ENCODE results near the gene TTLL12.

The TTLL12 gene

DNA sequence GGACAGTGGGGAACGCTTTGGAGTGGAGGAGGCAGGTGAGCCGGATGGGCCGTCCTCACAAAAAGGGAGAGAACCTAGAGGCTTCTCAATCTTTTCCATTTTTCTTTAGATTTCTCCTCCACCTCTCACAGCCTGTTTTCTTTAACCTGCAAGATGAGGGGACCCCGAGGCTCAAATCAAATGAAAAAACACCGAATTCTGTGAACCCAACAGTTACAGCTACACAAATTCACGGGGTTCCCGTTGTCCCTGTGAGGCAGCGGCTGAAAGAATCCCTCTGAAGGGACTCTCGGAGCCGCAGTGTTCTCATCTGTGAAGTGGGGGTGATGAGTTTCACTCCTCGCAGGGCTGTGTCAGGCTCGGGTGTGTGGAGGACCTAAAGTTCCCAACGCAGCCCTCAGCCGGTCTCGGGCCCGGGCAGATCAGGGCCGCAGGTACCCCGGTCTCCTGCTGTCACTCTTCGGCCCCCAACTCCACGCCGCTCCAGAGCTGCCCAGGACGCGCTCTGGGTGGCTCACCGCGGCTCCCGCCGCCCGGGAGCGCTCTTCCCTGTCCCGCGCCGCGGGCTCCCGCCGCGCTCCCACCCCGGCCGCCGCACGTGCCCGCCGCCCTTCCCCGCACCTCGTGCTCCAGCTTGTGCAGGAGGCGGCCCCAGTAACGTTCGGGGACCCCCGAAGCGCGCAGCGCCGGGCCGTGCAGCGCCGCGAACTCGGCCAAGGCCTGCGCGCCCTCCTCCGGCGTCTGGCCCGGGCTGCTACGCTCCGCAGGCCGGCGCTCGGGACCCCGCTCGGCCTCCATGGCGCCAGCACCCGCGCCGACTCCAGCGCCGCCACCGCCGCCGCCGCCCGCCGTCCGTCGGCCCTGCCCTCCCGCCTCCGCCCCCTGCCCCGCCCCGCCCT lies at the start of gene TTLL12:
Gene TTLL12 (minus strand): TSS at position 863 of the 899 bp plus-strand sequence. CDS start 65 bp downstream, at position 798.
- no peak for TF ChIP-seq GATA3 (IDR thresholded peaks at IDR 0.05; ENCODE audit: low read depth, low read length)
- no peak for TF ChIP-seq GATA2 (IDR thresholded peaks at IDR 0.05; ENCODE audit: low read depth, low read length)

- TF ChIP-seq GATA3 (IDR thresholded peaks at IDR 0.05; ENCODE audit: low read depth, low read length) (no peak), GATA2 (IDR thresholded peaks at IDR 0.05; ENCODE audit: low read depth, low read length) (no peak)
These were observed 48.8 kb upstream of the TTLL12 start for GRCh38 chr22:43235445-43236409.

- TF ChIP-seq GATA3 (IDR thresholded peaks at IDR 0.05; ENCODE audit: low read depth, low read length) (no peak), GATA2 (IDR thresholded peaks at IDR 0.05; ENCODE audit: low read depth, low read length) (no peak)
These were observed 47.5 kb upstream of the TTLL12 start for GRCh38 chr22:43234264-43234988.

GRCh38 chr22:43233529-43233928 lies 46.6 kb upstream of the TTLL12 start:
- TF ChIP-seq GATA2 (IDR thresholded peaks at IDR 0.05; ENCODE audit: low read depth, low read length), result no peak
- no peak for TF ChIP-seq GATA3 (IDR thresholded peaks at IDR 0.05; ENCODE audit: low read depth, low read length)

- TF ChIP-seq GATA2 (IDR thresholded peaks at IDR 0.05; ENCODE audit: low read depth, low read length) (no peak), GATA3 (IDR thresholded peaks at IDR 0.05; ENCODE audit: low read depth, low read length) (no peak)
These were observed 45.5 kb upstream of the TTLL12 start for GRCh38 chr22:43232445-43232844.

- TF ChIP-seq GATA3 (IDR thresholded peaks at IDR 0.05; ENCODE audit: low read depth, low read length) (no peak), GATA2 (IDR thresholded peaks at IDR 0.05; ENCODE audit: low read depth, low read length) (no peak)
These were observed 44.7 kb upstream of the TTLL12 start for GRCh38 chr22:43231724-43232034.

GRCh38 chr22:43230971-43231723 lies 44.2 kb upstream of the TTLL12 start:
- TF ChIP-seq GATA2 (IDR thresholded peaks at IDR 0.05; ENCODE audit: low read depth, low read length) (no peak), GATA3 (IDR thresholded peaks at IDR 0.05; ENCODE audit: low read depth, low read length) (no peak)

GRCh38 chr22:43230571-43230970 lies 43.6 kb upstream of the TTLL12 start:
- TF ChIP-seq GATA2 (IDR thresholded peaks at IDR 0.05; ENCODE audit: low read depth, low read length) (no peak), GATA3 (IDR thresholded peaks at IDR 0.05; ENCODE audit: low read depth, low read length) (no peak)

- TF ChIP-seq GATA3 (IDR thresholded peaks at IDR 0.05; ENCODE audit: low read depth, low read length) (no peak), GATA2 (IDR thresholded peaks at IDR 0.05; ENCODE audit: low read depth, low read length) (no peak)
These were observed 41.9 kb upstream of the TTLL12 start for GRCh38 chr22:43228863-43229262.

DNA sequence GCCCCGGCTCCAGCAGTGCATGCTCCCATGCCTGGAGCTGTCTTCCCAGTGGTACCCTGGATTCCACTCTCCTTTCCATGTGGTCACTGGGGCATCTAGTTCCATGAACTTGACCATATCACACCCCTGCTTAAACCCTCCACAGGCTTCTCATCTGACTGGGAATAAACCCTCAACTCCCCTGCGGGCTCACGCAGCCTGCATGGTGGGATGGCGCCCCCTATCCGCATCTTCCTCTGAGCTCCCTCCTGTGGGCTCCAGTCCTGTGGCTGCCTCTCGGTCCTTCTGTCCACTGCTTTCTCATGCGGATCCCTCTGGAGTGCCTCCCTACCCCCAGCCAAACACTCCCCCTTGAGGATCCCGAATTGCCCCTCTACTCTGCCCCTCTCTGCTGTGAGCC lies 41.4 kb upstream of the TTLL12 start:
- TF ChIP-seq GATA2 (IDR thresholded peaks at IDR 0.05; ENCODE audit: low read depth, low read length), result no peak
- TF ChIP-seq GATA3 (IDR thresholded peaks at IDR 0.05; ENCODE audit: low read depth, low read length), result no peak

GRCh38 chr22:43227239-43227630 lies 40.3 kb upstream of the TTLL12 start:
- TF ChIP-seq GATA3 (IDR thresholded peaks at IDR 0.05; ENCODE audit: low read depth, low read length) (no peak), GATA2 (IDR thresholded peaks at IDR 0.05; ENCODE audit: low read depth, low read length) (no peak)

DNA sequence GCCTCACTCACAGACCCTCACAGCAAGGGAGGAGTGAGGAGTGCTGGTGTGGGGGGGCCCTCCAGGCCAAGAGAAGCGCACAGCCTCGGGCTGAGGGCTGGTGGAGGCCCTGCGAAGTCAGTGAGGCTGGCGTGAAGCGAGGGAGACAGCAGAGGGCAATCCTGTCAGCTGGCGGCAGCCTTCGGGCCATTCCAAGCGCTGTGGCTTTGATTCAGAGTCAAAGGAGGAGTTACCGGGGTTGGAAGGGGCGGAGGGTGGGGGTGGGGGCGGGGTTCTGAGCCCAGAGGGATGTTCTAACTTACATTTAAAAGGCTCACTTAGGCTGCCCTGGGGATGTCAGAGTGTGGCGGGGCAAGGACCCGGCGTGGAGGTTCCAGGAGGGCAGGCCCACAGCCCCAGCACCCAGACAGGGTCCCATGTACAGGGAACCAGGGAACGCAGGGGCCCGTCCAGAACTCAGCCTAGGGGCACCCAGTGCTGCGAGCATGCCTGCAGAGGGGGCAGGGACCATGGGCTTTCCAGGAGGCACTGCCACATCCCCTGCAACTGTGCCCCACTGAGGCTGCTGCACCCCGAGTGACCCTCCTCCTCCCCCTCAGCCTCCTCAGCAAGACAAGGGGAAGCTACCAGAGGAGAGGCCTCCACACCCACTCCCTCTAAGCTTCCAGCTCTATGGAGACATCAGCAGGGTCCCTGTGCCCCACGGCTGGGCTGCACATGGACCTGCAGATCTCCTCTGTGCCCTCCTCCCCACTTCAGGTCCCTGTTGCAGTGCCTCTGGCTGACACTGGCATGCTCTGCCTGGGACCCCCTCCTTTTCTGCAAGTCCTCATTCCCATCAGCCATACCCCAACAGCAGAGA lies 39.7 kb upstream of the TTLL12 start:
- TF ChIP-seq GATA2 (IDR thresholded peaks at IDR 0.05; ENCODE audit: low read depth, low read length), result no peak
- no peak for TF ChIP-seq GATA3 (IDR thresholded peaks at IDR 0.05; ENCODE audit: low read depth, low read length)
